HCT116 (cell line): ENCODE measurements around the gene FAM110D. TPM values are rescaled to one million over a fixed set of nuclear protein-coding genes. Genes with fewer than 3 reads are reported as not detected.

Experiments
- ATAC-seq: fragments of 200-7000 bp; cut with Tn5 transposase; 2 replicates; pipeline ENCODE4 v1.9.1; 2020; ENCODE audit warnings: mild to moderate bottlenecking, moderate library complexity
- BruUV-seq: library from RNA; stranded (reverse); fragments of 400-500 nt; replicated peaks from 2 replicates; lab custom pipeline; 2021; lab: Mats Ljungman, UMichigan
- CTCF ChIA-PET: fragments of 300-600 bp; sonication (Branson Sonifier 250); formaldehyde crosslinking; loops from one replicate; lab custom pipeline; 2021; ENCODE audit warnings: antibody characterized with exemption; lab: Charles Lee
- POLR2A ChIA-PET: fragments of 300-600, 350-600 bp; sonication (Branson Sonifier 250); formaldehyde crosslinking; loops from one replicate; lab custom pipeline; 2021; ENCODE audit warnings: antibody characterized with exemption; lab: Charles Lee
- RAD21 ChIA-PET, 2 experiments: fragments of 300-600 bp; sonication (Branson Sonifier 250); formaldehyde crosslinking; loops; one replicate each; lab custom pipeline; 2023; ENCODE audit warnings: low total read pairs in 2 of 2; ENCODE audit not compliant: uncharacterized antibody in 2 of 2, unreplicated experiment in 2 of 2, low non-redundant PET in 1 of 2; lab: Charles Lee
- DNase-seq: peaks from one replicate; pipeline ENCODE4 v3.0.0-alpha.2; 2010; ENCODE audit warnings: low read depth, low spot score
- H2AFZ ChIP-seq: fragments of 200-600 bp; shearing (Covaris generic), sonication (generic); 2 replicates; pipeline ENCODE4 v1.6.1; 2017; ENCODE audit warnings: low read depth, mixed run types, mixed read lengths, antibody characterized with exemption, low read length; ENCODE audit not compliant: poor library complexity, severe bottlenecking
- H3K27ac ChIP-seq: 2 replicates; pipeline ENCODE4 v1.5.1; 2012; ENCODE audit warnings: low read depth, low read length
- H3K27me3 ChIP-seq: fragments of 200-600 bp; sonication (generic); 2 replicates; pipeline ENCODE4 v1.6.1; 2016; ENCODE audit warnings: mixed run types, low read length, mixed read lengths; ENCODE audit not compliant: insufficient read depth
- H3K36me3 ChIP-seq, 2 experiments: fragments of 200-500 bp in 1 of 2; fragments of 200-600 bp in 1 of 2; sonication (Bioruptor generic) in 1 of 2; sonication (generic) in 1 of 2; 2 replicates each; pipeline versions ENCODE4 v1.5.1 to v1.6.1; 2014 to 2016; ENCODE audit warnings: low read length in 2 of 2, inconsistent platforms in 1 of 2, mixed read lengths in 1 of 2, mixed run types in 1 of 2; ENCODE audit not compliant: insufficient read depth in 2 of 2, control insufficient read depth in 1 of 2
- H3K4me1 ChIP-seq, 2 experiments: fragments of 200-600 bp in 1 of 2; sonication (generic) in 1 of 2; 2 replicates each; pipeline versions ENCODE4 v1.5.1 to v1.6.1; 2012 to 2017; ENCODE audit warnings: low read length in 2 of 2, inconsistent platforms in 1 of 2, mild to moderate bottlenecking in 1 of 2, mixed read lengths in 1 of 2, mixed run types in 1 of 2, moderate library complexity in 1 of 2; ENCODE audit not compliant: insufficient read depth in 2 of 2, control insufficient read depth in 1 of 2
- H3K4me2 ChIP-seq: fragments of 200-600 bp; sonication (generic); 2 replicates; pipeline ENCODE4 v1.6.1; 2017; ENCODE audit warnings: mixed run types, low read length, mixed read lengths
- H3K4me3 ChIP-seq, 2 experiments: fragments of 200-600 bp in 1 of 2; sonication (generic) in 1 of 2; replicated peaks in 1 of 2; 2 replicates each; pipeline ENCODE4 v1.5.1; 2011 to 2016; ENCODE audit warnings: low read length in 2 of 2, control low read depth in 1 of 2, low read depth in 1 of 2, mild to moderate bottlenecking in 1 of 2, mixed read lengths in 1 of 2, mixed run types in 1 of 2
- H3K79me2 ChIP-seq: fragments of 200-600 bp; sonication (generic); 2 replicates; pipeline ENCODE4 v1.6.1; 2017; ENCODE audit warnings: mild to moderate bottlenecking, mixed run types, low read length, moderate library complexity, mixed read lengths; ENCODE audit not compliant: insufficient read depth
- H3K9ac ChIP-seq: fragments of 200-600 bp; sonication (generic); 2 replicates; pipeline ENCODE4 v1.6.1; 2016; ENCODE audit warnings: low read length, mixed read lengths
- H3K9me2 ChIP-seq: fragments of 200-600 bp; sonication (generic), shearing (Covaris generic); 2 replicates; pipeline ENCODE4 v1.6.1; 2017; ENCODE audit warnings: mixed run types, mild to moderate bottlenecking, moderate library complexity; ENCODE audit not compliant: insufficient read depth
- H3K9me3 ChIP-seq, 2 experiments: fragments of 200-500 bp in 1 of 2; fragments of 200-600 bp in 1 of 2; sonication (Bioruptor generic) in 1 of 2; sonication (generic) in 1 of 2; 2 replicates each; pipeline ENCODE4 v1.6.1; 2014 to 2017; ENCODE audit warnings: low read length in 2 of 2, mixed read lengths in 2 of 2, inconsistent platforms in 1 of 2, low read depth in 1 of 2, mild to moderate bottlenecking in 1 of 2, mixed run types in 1 of 2, moderate library complexity in 1 of 2; ENCODE audit not compliant: control insufficient read depth in 1 of 2, insufficient read depth in 1 of 2
- H4K20me1 ChIP-seq: fragments of 200-600 bp; sonication (generic), shearing (Covaris generic); 2 replicates; pipeline ENCODE4 v1.6.1; 2017; ENCODE audit warnings: mixed run types, mild to moderate bottlenecking, moderate library complexity; ENCODE audit not compliant: insufficient read depth
- ATF3 ChIP-seq: IDR thresholded peaks from 2 replicates; pipeline ENCODE4 v1.6.1; 2012
- CBX3 ChIP-seq: IDR thresholded peaks from 2 replicates; pipeline ENCODE4 v1.6.1; 2012; ENCODE audit warnings: low read depth
- CEBPB ChIP-seq: IDR thresholded peaks from 2 replicates; pipeline ENCODE4 v1.6.1; 2012; ENCODE audit warnings: low read depth
- CTCF ChIP-seq, 3 experiments: fragments of 200-600 bp in 1 of 3; sonication (generic) in 1 of 3; IDR thresholded peaks in 2 of 3; conservative IDR thresholded peaks in 1 of 3; 2 replicates each; pipeline ENCODE4 v1.5.1; 2012 to 2017; ENCODE audit warnings: low read depth in 2 of 3, low read length in 2 of 3, antibody characterized with exemption in 1 of 3, borderline replicate concordance in 1 of 3, control low read depth in 1 of 3, mild to moderate bottlenecking in 1 of 3, mixed read lengths in 1 of 3, mixed run types in 1 of 3, moderate library complexity in 1 of 3; ENCODE audit not compliant: insufficient read depth in 1 of 3
- EZH2 ChIP-seq: fragments of 200-600 bp; sonication (generic); IDR thresholded peaks from 2 replicates; pipeline ENCODE4 v1.6.1; 2017; ENCODE audit warnings: antibody characterized with exemption, mixed run types
- EZH2phosphoT487 ChIP-seq: fragments of 200-600 bp; IDR thresholded peaks from 2 replicates; pipeline ENCODE4 v1.6.1; 2018; ENCODE audit warnings: antibody characterized with exemption, borderline replicate concordance
- FOSL1 ChIP-seq: IDR thresholded peaks from 2 replicates; pipeline ENCODE4 v1.6.1; 2012; ENCODE audit warnings: low read depth
- POLR2A ChIP-seq: IDR thresholded peaks from 2 replicates; pipeline ENCODE4 v1.7.0; 2011; ENCODE audit warnings: borderline replicate concordance; ENCODE audit not compliant: insufficient read depth, insufficient read length; ENCODE audit errors: extremely low read depth
- POLR2AphosphoS5 ChIP-seq: IDR thresholded peaks from 2 replicates; pipeline ENCODE4 v1.6.1; 2011; ENCODE audit warnings: mild to moderate bottlenecking, low read depth, low read length, moderate library complexity
- RAD21 ChIP-seq: IDR thresholded peaks from 2 replicates; pipeline ENCODE4 v1.6.1; 2012; ENCODE audit warnings: low read depth, mild to moderate bottlenecking
- SIN3A ChIP-seq: IDR thresholded peaks from 2 replicates; pipeline ENCODE4 v1.6.1; 2012; ENCODE audit warnings: low read depth
- SP1 ChIP-seq: IDR thresholded peaks from 2 replicates; pipeline ENCODE4 v1.6.1; 2012; ENCODE audit warnings: low read depth
- SRF ChIP-seq: IDR thresholded peaks from 2 replicates; pipeline ENCODE4 v1.6.1; 2012; ENCODE audit warnings: low read depth
- YY1 ChIP-seq: IDR thresholded peaks from 2 replicates; pipeline ENCODE4 v1.6.1; 2011; ENCODE audit warnings: low read length, low read depth, moderate library complexity, mild to moderate bottlenecking; ENCODE audit not compliant: insufficient replicate concordance; ENCODE audit errors: extremely low read depth
- ZBTB33 ChIP-seq: IDR thresholded peaks from 2 replicates; pipeline ENCODE4 v1.6.1; 2011; ENCODE audit warnings: mild to moderate bottlenecking, low read length, moderate library complexity; ENCODE audit not compliant: insufficient replicate concordance; ENCODE audit errors: extremely low read depth
- ZFX ChIP-seq: fragments of 450-650 bp; IDR thresholded peaks from 2 replicates; pipeline ENCODE4 v1.6.1; 2017
- ZNF274 ChIP-seq: fragments of 200-500 bp; sonication (Bioruptor generic); IDR thresholded peaks from 2 replicates; pipeline ENCODE4 v1.6.1; 2014; ENCODE audit warnings: mild to moderate bottlenecking, low read depth, low read length, inconsistent platforms
- intact Hi-C: fragments of 100-400 bp; cut with micrococcal nuclease; formaldehyde crosslinking; loops from 2 replicates; pipeline ENCODE4 v1.10.0; 2022
- total RNA-seq: library from RNA; stranded (reverse); gene quantifications from one replicate; pipeline ENCODE4 v1.2.1, GENCODE V29; 2021; ENCODE audit not compliant: unreplicated experiment

The FAM110D gene
- total RNA-seq, 1 experiment from 2014 or later: 0.34 TPM

- peak within 1 kb of the TSS; percentile 98 for H3K4me2 ChIP-seq
- no peak within 1 kb of the TSS for H2AFZ ChIP-seq
These were observed 12.5 kb downstream of the FAM110D start, which contains the start of gene ZNF593OS for GRCh38 chr1:26171084-26172072. Gene ZNF593OS (minus strand): TSS chr1:26171832. CDS start chr1:26171661, 171 bp downstream.

More at GRCh38 chr1:26171084-26172072, 12.5 kb downstream of the FAM110D start, which contains the start of gene ZNF593OS:
- no peak for DNase-seq
- no TSS peak for BruUV-seq
- no peak for ATAC-seq
- H3K9me3 ChIP-seq: no peaks in the 10 kb centered on the region
- TF ChIP-seq ZNF274 (no peak), YY1 (no peak), ATF3 (no peak), POLR2A (no peak), SIN3A (no peak), EZH2phosphoT487 (no peak), SP1 (no peak), ZFX (no peak), ZBTB33 (no peak), CTCF (IDR thresholded peaks at IDR 0.05 in 2 of 3, conservative IDR thresholded peaks at IDR 0.05 in 1 of 3; ENCODE audit: borderline replicate concordance in 1 of 3, insufficient read depth in 1 of 3, low read depth in 2 of 3, low read length in 2 of 3) (no peak), EZH2 (no peak), CEBPB (no peak), FOSL1 (no peak), CBX3 (no peak), POLR2AphosphoS5 (no peak; the same call in 1 of the 2 replicates), SRF (no peak), RAD21 (no peak)
- TF ChIP-seq, all 23 proteins: peak for 0
- intact Hi-C loops: no loop called here
- no peaks in the 10 kb centered on the region for H4K20me1 ChIP-seq
- H3K4me1 ChIP-seq: peaks cover 4 to 22% of the 10 kb centered on the region in 2 experiments; a peak in 3 of 4 replicates
- ChIA-PET RAD21 (no interaction called here), CTCF (no interaction called here), POLR2A (no interaction called here)
- peak within 1 kb of the TSS; percentile 89 to 96 for H3K4me3 ChIP-seq
- no peaks in the 10 kb centered on the region; a peak in 1 of 4 replicates for H3K36me3 ChIP-seq
- H3K79me2 ChIP-seq: peaks cover 20% of the 10 kb centered on the region
- H3K9me2 ChIP-seq: no peaks in the 10 kb centered on the region
- peak within 1 kb of the TSS; percentile 93 for H3K9ac ChIP-seq
- peak within 1 kb of the TSS; percentile 74 for H3K27ac ChIP-seq
- no peaks in the 10 kb centered on the region for H3K27me3 ChIP-seq
